GM12878 (cell line): ENCODE results near the gene ARMC8.

Source experiments
- CTCF ChIP-seq, 3 experiments: IDR thresholded peaks in 2 of 3; conservative IDR thresholded peaks in 1 of 3; 2 replicates each; pipeline ENCODE4 v1.5.1; 2011; ENCODE audit warnings: low read depth in 3 of 3, low read length in 3 of 3, mild to moderate bottlenecking in 3 of 3, control low read depth in 2 of 3, moderate library complexity in 2 of 3, inconsistent platforms in 1 of 3, mixed read lengths in 1 of 3; ENCODE audit not compliant: control insufficient read depth in 2 of 3, insufficient read depth in 1 of 3; ENCODE audit errors: extremely low read depth in 1 of 3
- HDGF ChIP-seq: fragments of 450-650 bp; IDR thresholded peaks from 2 replicates; pipeline ENCODE4 v1.6.1; 2016; ENCODE audit warnings: antibody characterized with exemption
- PAX8 ChIP-seq: fragments of 450-650 bp; IDR thresholded peaks from 2 replicates; pipeline ENCODE4 v1.6.1; 2017; ENCODE audit warnings: mild to moderate bottlenecking, moderate library complexity
- POLR2AphosphoS2 ChIP-seq: IDR thresholded peaks from 2 replicates; pipeline ENCODE4 v1.6.1; 2011; ENCODE audit warnings: low read depth, mild to moderate bottlenecking, low read length, improper control_type of control experiment, moderate library complexity
- ZNF24 ChIP-seq: fragments of 450-650 bp; IDR thresholded peaks from 2 replicates; pipeline ENCODE4 v1.6.1; 2017; ENCODE audit warnings: antibody characterized with exemption, mild to moderate bottlenecking
- TF ChIP-seq, protein P1 (sequence below): IDR thresholded peaks from 2 replicates; pipeline ENCODE4 v1.6.1; 2011; ENCODE audit warnings: mild to moderate bottlenecking, low read depth, low read length, moderate library complexity; ENCODE audit not compliant: insufficient replicate concordance

GRCh38 chr3:138271189-138271794, 84.2 kb downstream of the ARMC8 start:
- TF ChIP-seq CTCF (IDR thresholded peaks at IDR 0.05 in 2 of 3, conservative IDR thresholded peaks at IDR 0.05 in 1 of 3; ENCODE audit: control insufficient read depth in 2 of 3, extremely low read depth in 1 of 3, insufficient read depth in 1 of 3, low read depth in 3 of 3, low read length in 3 of 3) (no peak), PAX8 (no peak), ZNF24 (no peak), POLR2AphosphoS2 (no peak), HDGF (no peak)
- TF ChIP-seq, protein P1, sequence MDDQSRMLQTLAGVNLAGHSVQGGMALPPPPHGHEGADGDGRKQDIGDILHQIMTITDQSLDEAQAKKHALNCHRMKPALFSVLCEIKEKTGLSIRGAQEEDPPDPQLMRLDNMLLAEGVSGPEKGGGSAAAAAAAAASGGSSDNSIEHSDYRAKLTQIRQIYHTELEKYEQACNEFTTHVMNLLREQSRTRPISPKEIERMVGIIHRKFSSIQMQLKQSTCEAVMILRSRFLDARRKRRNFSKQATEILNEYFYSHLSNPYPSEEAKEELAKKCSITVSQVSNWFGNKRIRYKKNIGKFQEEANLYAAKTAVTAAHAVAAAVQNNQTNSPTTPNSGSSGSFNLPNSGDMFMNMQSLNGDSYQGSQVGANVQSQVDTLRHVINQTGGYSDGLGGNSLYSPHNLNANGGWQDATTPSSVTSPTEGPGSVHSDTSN = no peak
